Transverse colon (tissue), 4 donors: ENCODE measurements around the gene KIF26A. TPM values are rescaled to one million over a fixed set of nuclear protein-coding genes. Genes with fewer than 3 reads are reported as not detected.

Experiments
- DNase-seq: peaks from one replicate; pipeline ENCODE4 v3.0.0-alpha.2; 2019
- H3K27ac ChIP-seq, 4 donors: fragments of 200-600 bp; sonication (generic); 2 replicates each; pipeline ENCODE4 v1.5.1; 2016 to 2018; ENCODE audit warnings: inconsistent platforms in 4 of 4
- H3K27me3 ChIP-seq: fragments of 200-600 bp; sonication (generic); 2 replicates; pipeline ENCODE4 v1.5.1; 2017; ENCODE audit warnings: inconsistent platforms
- H3K36me3 ChIP-seq, 4 donors: fragments of 200-600 bp; sonication (generic); 2 replicates each; pipeline ENCODE4 v1.5.1; 2017 to 2019; ENCODE audit warnings: inconsistent platforms in 4 of 4
- H3K4me1 ChIP-seq, 4 donors: fragments of 200-600 bp; sonication (generic); 2 replicates each; pipeline ENCODE4 v1.5.1; 2017 to 2020; ENCODE audit warnings: inconsistent platforms in 4 of 4
- H3K4me3 ChIP-seq, 4 donors: fragments of 200-600 bp; sonication (generic); 1 replicate in 1 of 4; 2 replicates in 3 of 4; pipeline versions ENCODE4 v1.5.1 to v1.6.1; 2017 to 2019; ENCODE audit warnings: inconsistent platforms in 4 of 4
- H3K9me3 ChIP-seq, 2 donors: fragments of 200-600 bp; sonication (generic); 2 replicates each; pipeline ENCODE4 v1.5.1; 2017 to 2019; ENCODE audit warnings: inconsistent platforms in 2 of 2
- CTCF ChIP-seq, 5 experiments: fragments of 200-600 bp in 3 of 5; fragments of 450-650 bp in 2 of 5; sonication (generic) in 3 of 5; IDR thresholded peaks; 1 replicate in 2 of 5; 2 replicates in 3 of 5; pipeline ENCODE4 v1.5.1; 2016 to 2017; ENCODE audit warnings: antibody characterized with exemption in 5 of 5, inconsistent platforms in 3 of 5, mild to moderate bottlenecking in 2 of 5, moderate library complexity in 1 of 5
- EP300 ChIP-seq: sonication (generic); formaldehyde crosslinking; IDR thresholded peaks from one replicate; pipeline ENCODE4 v1.6.1; 2017; ENCODE audit warnings: antibody characterized with exemption, low read depth
- POLR2A ChIP-seq: fragments of 450-650 bp; IDR thresholded peaks from one replicate; pipeline ENCODE4 v1.6.1; 2016; ENCODE audit warnings: antibody characterized with exemption, mild to moderate bottlenecking, moderate library complexity
- POLR2AphosphoS5 ChIP-seq, 3 donors: sonication (generic); formaldehyde crosslinking; IDR thresholded peaks; one replicate each; pipeline ENCODE4 v1.6.1; 2016; ENCODE audit warnings: antibody characterized with exemption in 3 of 3
- WGBS, 2 donors: methylation state at CpG; one replicate each; pipeline ENCODE4 v1.1.5; 2018; ENCODE audit warnings: low coverage in 1 of 2; 5-methylcytosine and 5-hydroxymethylcytosine counted together
- in situ Hi-C, 4 donors: fragments of 200-750 bp; cut with MboI; loops; one replicate each; pipeline versions ENCODE4 v1.15.0 to v1.15.1; 2017; ENCODE audit warnings: low sequenced_read_pairs in 3 of 4, low pct_ligation_motif_present in 1 of 4, low pct_unique_long_range_greater_than_20kb in 1 of 4
- intact Hi-C: fragments of 100-400 bp; cut with DNase I; formaldehyde crosslinking; loops from one replicate; pipeline ENCODE4 v1.15.1; 2023; ENCODE audit warnings: low total_unique reads
- total RNA-seq, 4 donors: library from RNA; depleted of rRNA; stranded (reverse); fragments of >200 nt; gene quantifications; one replicate each; pipeline ENCODE4 v1.1.0, GENCODE V29; 2016

The KIF26A gene
- total RNA-seq, 4 donors from 2014 or later = 2.2 to 7.8 (median 4.4) TPM

GRCh38 chr14:104142946-104143470, 4.6 kb downstream of the KIF26A start:
- Histone ChIP-seq H3K36me3 (no peaks in the 10 kb centered on the region), H3K27me3 (peaks cover 20% of the 10 kb centered on the region), H3K27ac (no peak overlapping the region), H3K4me1 (peaks cover 2 to 21% (median 20%) of the 10 kb centered on the region in 4 donors), H3K9me3 (no peaks in the 10 kb centered on the region), H3K4me3 (no peak overlapping the region)
- in situ Hi-C loops (loop anchor here (25.0 kb wide), 1 partner anchor 419 kb away; no protein-coding TSS in a partner anchor), intact Hi-C loops (loop anchor here (2.0 kb wide), 1 partner anchor 420 kb away; no protein-coding TSS in a partner anchor)
- TF ChIP-seq EP300 (no peak), POLR2A (no peak), CTCF (IDR thresholded peaks at IDR 0.05) (no peak), POLR2AphosphoS5 (IDR thresholded peaks at IDR 0.05) (no peak)
- WGBS, 2 donors = 60 to 82% methylated on average over 1 to 12 of the region's 16 CpGs
- DNase-seq = no peak

GRCh38 chr14:104143521-104144452, 5.4 kb downstream of the KIF26A start:
- Histone ChIP-seq H3K4me1 (peaks cover 0 to 16% (median 13%) of the 10 kb centered on the region in 4 donors), H3K4me3 (no peak overlapping the region), H3K9me3 (no peaks in the 10 kb centered on the region), H3K27ac (no peak overlapping the region), H3K27me3 (peaks cover 13% of the 10 kb centered on the region), H3K36me3 (no peaks in the 10 kb centered on the region)
- intact Hi-C loops = loop anchor here (2.0 kb wide), 1 partner anchor 419 kb away; no protein-coding TSS in a partner anchor
- DNase-seq = no peak
- no peak for TF ChIP-seq EP300
- no peak for TF ChIP-seq POLR2AphosphoS5 (IDR thresholded peaks at IDR 0.05)
- no peak for TF ChIP-seq CTCF (IDR thresholded peaks at IDR 0.05)
- no peak for TF ChIP-seq POLR2A
- in situ Hi-C loops = loop anchor here (25.0 kb wide), 1 partner anchor 419 kb away; no protein-coding TSS in a partner anchor
- 88% methylated on average over 24 of the region's 26 CpGs; no CpG with 5 or more reads in 1 of the 2 donors for whole genome bisulfite sequencing, 2 donors

GRCh38 chr14:104144453-104144790, 6.0 kb downstream of the KIF26A start:
- TF ChIP-seq EP300 = no peak
- no peak for TF ChIP-seq CTCF (IDR thresholded peaks at IDR 0.05)
- intact Hi-C loops (no loop called here), in situ Hi-C loops (loop anchor here (25.0 kb wide), 1 partner anchor 418 kb away; no protein-coding TSS in a partner anchor)
- H3K4me3 ChIP-seq = no peak overlapping the region
- H3K27ac ChIP-seq = no peak overlapping the region
- H3K9me3 ChIP-seq = no peaks in the 10 kb centered on the region
- peaks cover 6% of the 10 kb centered on the region for H3K27me3 ChIP-seq
- WGBS, 2 donors = 77% methylated on average over 4 of the region's 4 CpGs; no CpG with 5 or more reads in 1 of the 2 donors
- H3K36me3 ChIP-seq = no peaks in the 10 kb centered on the region
- no peak for DNase-seq
- H3K4me1 ChIP-seq = peaks cover 0 to 10% (median 7%) of the 10 kb centered on the region in 4 donors
